HL-60 (cell line): Measurements from ENCODE around the gene CUTC.

Experiments used
- DNase-seq, 2 experiments: peaks; one replicate each; pipeline ENCODE4 v3.0.0-alpha.2; 2010 to 2020; ENCODE audit warnings: low read depth in 1 of 2, low spot score in 1 of 2
- H3K27ac ChIP-seq: fragments of 250-450 bp; sonication (Bioruptor Pico); replicated peaks from 2 replicates; pipeline ENCODE4 v1.5.1; 2020; ENCODE audit warnings: mild to moderate bottlenecking, moderate library complexity
- H3K27me3 ChIP-seq: fragments of 250-450 bp; sonication (Bioruptor Pico); 2 replicates; pipeline ENCODE4 v1.5.1; 2021; ENCODE audit warnings: mild to moderate bottlenecking, moderate library complexity; ENCODE audit not compliant: insufficient read depth, poor library complexity, severe bottlenecking
- H3K4me3 ChIP-seq: replicated peaks from 2 replicates; pipeline ENCODE4 v1.5.1; 2011; ENCODE audit warnings: mild to moderate bottlenecking, control low read depth, low read length; ENCODE audit not compliant: insufficient read depth
- GABPA ChIP-seq: IDR thresholded peaks from 2 replicates; pipeline ENCODE4 v1.6.1; 2012; ENCODE audit warnings: low read depth
- POLR2AphosphoS5 ChIP-seq: IDR thresholded peaks from 2 replicates; pipeline ENCODE4 v1.6.1; 2012; ENCODE audit warnings: low read depth
- REST ChIP-seq: IDR thresholded peaks from 2 replicates; pipeline ENCODE4 v1.6.1; 2012; ENCODE audit warnings: low read depth; ENCODE audit not compliant: insufficient replicate concordance
- SPI1 ChIP-seq: IDR thresholded peaks from 2 replicates; pipeline ENCODE4 v1.6.1; 2012; ENCODE audit warnings: low read depth, mild to moderate bottlenecking, borderline replicate concordance
- TF ChIP-seq, protein P1 (sequence below): IDR thresholded peaks from one replicate; pipeline ENCODE4 v1.5.1; 2011; ENCODE audit warnings: low read length, control low read depth, inconsistent platforms; ENCODE audit not compliant: insufficient read depth

The CUTC gene

GRCh38 chr10:99777918-99778714, 46.1 kb downstream of the CUTC start:
- peak overlapping the region; percentile 58 for H3K27ac ChIP-seq
- H3K4me3 ChIP-seq = no peak overlapping the region
- H3K27me3 ChIP-seq = no peaks in the 10 kb centered on the region
- peak; percentile 6 to 48 for DNase-seq
- TF ChIP-seq POLR2AphosphoS5 = no peak
- TF ChIP-seq, protein P1, sequence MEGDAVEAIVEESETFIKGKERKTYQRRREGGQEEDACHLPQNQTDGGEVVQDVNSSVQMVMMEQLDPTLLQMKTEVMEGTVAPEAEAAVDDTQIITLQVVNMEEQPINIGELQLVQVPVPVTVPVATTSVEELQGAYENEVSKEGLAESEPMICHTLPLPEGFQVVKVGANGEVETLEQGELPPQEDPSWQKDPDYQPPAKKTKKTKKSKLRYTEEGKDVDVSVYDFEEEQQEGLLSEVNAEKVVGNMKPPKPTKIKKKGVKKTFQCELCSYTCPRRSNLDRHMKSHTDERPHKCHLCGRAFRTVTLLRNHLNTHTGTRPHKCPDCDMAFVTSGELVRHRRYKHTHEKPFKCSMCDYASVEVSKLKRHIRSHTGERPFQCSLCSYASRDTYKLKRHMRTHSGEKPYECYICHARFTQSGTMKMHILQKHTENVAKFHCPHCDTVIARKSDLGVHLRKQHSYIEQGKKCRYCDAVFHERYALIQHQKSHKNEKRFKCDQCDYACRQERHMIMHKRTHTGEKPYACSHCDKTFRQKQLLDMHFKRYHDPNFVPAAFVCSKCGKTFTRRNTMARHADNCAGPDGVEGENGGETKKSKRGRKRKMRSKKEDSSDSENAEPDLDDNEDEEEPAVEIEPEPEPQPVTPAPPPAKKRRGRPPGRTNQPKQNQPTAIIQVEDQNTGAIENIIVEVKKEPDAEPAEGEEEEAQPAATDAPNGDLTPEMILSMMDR = no peak
- no peak for TF ChIP-seq GABPA
- TF ChIP-seq SPI1 = no peak
- no peak for TF ChIP-seq REST

- TF ChIP-seq, protein P1 = no peak
- peak; percentile 86 for TF ChIP-seq SPI1
- DNase-seq = peak; percentile 41 to 81
- H3K4me3 ChIP-seq = no peak overlapping the region
- no peaks in the 10 kb centered on the region for H3K27me3 ChIP-seq
- H3K27ac ChIP-seq = peak overlapping the region; percentile 66
Measured at GRCh38 chr10:99779335-99779734, 47.3 kb downstream of the CUTC start.

GRCh38 chr10:99781734-99782429, 49.8 kb downstream of the CUTC start:
- DNase-seq = no peak
- no peak overlapping the region for H3K27ac ChIP-seq
- TF ChIP-seq, protein P1 = no peak
- no peak for TF ChIP-seq POLR2AphosphoS5
- TF ChIP-seq GABPA = no peak
- no peak for TF ChIP-seq SPI1
- TF ChIP-seq REST = no peak

More at GRCh38 chr10:99781734-99782429, 49.8 kb downstream of the CUTC start:
- Histone ChIP-seq H3K27me3 (no peaks in the 10 kb centered on the region), H3K4me3 (no peak overlapping the region)
